ENCODE results near the gene PUSL1.

PUSL1 gene

GRCh38 chr1:1279028-1279427 lies 29.4 kb upstream of the PUSL1 start:
- no peak for DNase-seq (ENCODE audit: low read depth)

- no peak for DNase-seq (ENCODE audit: low read depth)
Observed at GRCh38 chr1:1280782-1281481, 27.5 kb upstream of the PUSL1 start.

GRCh38 chr1:1281533-1282321 lies 26.7 kb upstream of the PUSL1 start:
- no peak for DNase-seq (ENCODE audit: low read depth)

- no peak for DNase-seq (ENCODE audit: low read depth)
Observed at GRCh38 chr1:1282998-1283397, 25.4 kb upstream of the PUSL1 start.

- DNase-seq (ENCODE audit: low read depth) = no peak
Observed at GRCh38 chr1:1283821-1284220, 24.6 kb upstream of the PUSL1 start.

DNA sequence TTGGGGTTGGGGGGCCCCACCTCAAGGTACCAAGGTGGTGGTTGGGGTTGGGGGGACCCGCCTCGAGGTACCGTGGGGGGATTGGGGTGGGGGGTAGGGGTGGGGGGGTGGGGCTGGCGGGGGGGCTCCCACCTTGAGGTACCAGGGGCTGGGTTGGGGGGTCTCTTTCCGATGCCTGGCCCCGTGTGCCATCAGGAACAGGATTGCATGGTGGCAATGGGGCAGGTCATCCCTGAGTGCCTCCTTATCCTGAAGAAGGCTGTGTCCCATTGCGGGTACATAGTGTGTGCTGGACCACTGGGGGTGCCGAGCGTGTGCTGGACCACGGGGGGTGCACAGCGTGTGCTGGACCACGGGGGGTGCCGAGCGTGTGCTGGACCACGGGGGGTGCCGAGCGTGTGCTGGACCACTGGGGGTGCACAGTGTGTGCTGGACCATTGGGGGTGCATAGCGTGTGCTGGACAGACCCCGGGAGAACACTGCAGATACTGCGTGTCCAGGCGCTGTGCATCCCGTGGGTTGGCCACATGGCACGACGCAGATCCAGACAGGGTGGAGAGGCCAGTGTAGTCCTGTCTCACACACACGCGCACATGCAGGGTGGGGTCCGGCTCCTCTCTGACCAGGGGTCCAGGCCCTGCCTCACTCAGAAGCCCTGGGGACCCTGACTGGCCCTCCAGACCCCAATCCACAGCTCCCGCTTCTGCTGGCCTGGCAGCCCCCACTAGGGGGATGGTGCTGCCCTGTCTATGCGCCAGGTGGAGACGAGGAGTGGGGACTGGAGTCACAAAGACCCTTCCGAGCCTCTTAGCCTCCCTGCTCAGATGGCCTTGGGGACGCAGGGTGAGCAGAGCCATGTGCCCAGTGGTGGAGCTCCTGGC lies 23.9 kb upstream of the PUSL1 start:
- DNase-seq (ENCODE audit: low read depth) = no peak

DNA sequence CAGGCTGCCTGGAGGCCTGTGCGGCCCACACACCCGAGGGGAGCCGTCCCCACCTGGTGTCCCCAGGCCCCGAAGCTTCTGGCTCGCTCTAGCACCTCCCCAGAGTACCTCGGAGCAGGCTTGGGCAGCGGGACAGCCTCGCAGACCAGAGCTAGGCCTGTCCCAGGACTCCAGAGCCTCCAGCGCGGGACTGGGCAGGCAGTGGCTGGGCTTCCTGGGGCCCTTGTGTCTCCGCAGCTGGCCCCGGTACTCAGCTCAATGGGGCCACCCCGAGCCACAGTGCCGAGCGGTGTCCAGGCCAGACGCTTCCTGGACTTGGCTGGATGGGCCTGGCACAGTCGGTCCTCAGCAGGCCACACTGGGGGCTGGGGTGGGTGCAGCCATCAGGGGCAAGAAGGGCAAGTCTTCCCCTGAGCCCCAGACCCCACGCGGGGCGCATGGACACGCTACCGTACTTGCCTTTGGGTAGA lies 23.3 kb upstream of the PUSL1 start:
- DNase-seq (ENCODE audit: low read depth) = no peak

GRCh38 chr1:1285611-1286311 lies 22.6 kb upstream of the PUSL1 start:
- no peak for DNase-seq (ENCODE audit: low read depth)

DNA sequence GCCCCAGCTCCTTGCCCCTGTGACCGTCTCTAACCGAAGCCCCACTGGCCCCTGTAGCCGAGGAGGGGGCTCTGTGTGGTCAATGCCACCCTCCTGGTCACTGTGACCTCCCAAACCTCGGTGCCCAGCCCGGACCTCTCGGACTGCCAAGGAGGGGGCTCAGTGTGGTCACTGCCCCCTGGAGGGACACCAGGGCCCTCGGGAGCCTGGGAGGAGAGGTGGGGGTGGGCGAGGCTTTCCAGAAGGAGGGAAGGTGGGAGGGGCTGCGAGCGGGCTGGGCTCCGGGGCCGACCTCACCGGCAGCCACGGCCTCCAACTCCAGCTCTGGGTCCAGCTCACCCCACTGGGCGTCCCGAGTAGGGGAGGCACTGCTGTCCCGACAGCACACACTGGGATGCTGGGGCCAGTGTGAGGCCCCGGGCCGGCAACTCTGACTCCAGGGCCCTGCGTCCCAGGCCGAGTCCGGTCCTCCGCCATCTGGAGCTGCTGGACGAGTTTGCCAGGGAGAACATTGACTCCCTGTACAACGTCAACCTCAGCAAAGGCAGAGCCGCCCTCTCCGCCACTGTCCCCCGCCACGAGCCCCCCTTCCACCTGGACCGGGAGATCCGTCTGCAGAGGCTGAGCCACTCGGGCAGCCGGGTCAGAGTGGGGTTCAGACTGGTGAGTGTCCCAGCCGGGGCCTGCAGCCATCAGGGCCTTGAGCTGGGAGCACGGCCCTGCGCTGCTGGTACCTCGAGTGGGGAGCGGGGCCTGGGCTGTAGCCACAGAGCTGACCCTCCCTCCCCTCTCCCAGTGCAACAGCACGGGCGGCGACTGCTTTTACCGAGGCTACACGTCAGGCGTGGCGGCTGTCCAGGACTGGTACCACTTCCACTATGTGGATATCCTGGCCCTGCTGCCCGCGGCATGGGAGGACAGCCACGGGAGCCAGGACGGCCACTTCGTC lies 21.8 kb upstream of the PUSL1 start:
- no peak for DNase-seq (ENCODE audit: low read depth)

DNA sequence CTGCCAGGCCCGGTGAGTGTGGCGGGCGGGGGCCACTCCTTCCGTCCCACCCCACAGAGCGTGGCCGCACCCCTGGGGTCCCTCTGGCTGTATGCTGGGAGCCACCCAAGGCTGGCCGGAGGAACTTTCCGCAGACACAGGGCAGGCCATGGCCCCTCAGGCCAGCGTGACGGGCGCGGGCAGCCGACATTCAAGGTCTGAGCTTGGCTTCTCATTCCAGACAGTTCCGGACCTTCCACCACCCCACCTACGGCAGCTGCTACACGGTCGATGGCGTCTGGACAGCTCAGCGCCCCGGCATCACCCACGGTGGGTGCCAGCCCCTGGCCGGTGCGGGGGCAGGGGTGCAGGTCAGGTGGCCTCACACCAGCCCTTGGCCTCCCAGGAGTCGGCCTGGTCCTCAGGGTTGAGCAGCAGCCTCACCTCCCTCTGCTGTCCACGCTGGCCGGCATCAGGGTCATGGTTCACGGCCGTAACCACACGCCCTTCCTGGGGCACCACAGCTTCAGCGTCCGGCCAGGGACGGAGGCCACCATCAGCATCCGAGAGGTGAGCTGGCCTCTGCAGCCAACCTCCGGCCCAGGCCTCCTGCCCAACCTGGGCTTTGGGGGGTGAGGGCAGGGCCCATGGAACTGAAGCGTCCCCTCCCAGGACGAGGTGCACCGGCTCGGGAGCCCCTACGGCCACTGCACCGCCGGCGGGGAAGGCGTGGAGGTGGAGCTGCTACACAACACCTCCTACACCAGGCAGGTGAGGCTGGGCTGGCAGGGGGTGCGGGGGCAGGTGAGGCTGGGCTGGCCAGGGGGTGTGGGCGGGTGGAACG lies 20.9 kb upstream of the PUSL1 start:
- DNase-seq (ENCODE audit: low read depth) = no peak

DNA sequence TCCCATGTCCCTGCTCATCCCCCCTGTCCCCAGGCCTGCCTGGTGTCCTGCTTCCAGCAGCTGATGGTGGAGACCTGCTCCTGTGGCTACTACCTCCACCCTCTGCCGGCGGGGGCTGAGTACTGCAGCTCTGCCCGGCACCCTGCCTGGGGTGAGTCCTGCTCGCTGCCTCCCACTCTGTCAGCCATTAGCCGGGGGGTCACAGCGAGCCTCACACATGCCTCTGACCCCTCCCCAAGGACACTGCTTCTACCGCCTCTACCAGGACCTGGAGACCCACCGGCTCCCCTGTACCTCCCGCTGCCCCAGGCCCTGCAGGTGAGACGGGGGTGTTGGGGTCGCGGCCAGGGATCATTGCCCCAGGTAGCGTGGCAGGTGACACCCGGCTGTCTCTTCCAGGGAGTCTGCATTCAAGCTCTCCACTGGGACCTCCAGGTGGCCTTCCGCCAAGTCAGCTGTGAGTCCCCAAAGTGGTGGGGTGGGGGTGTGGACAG lies 18.1 kb upstream of the PUSL1 start:
- DNase-seq (ENCODE audit: low read depth) = no peak

DNA sequence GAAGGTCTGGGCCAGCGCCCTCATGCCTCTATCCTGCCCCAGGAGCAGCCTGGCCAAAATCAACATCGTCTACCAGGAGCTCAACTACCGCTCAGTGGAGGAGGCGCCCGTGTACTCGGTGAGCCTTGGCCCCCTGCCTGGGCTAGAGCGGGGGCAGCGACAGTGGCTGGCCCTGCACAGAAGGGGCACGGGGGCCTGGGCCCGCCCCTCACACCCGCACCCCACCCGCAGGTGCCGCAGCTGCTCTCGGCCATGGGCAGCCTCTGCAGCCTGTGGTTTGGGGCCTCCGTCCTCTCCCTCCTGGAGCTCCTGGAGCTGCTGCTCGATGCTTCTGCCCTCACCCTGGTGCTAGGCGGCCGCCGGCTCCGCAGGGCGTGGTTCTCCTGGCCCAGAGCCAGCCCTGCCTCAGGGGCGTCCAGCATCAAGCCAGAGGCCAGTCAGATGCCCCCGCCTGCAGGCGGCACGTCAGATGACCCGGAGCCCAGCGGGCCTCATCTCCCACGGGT lies 17.3 kb upstream of the PUSL1 start:
- DNase-seq (ENCODE audit: low read depth) = no peak

- DNase-seq (ENCODE audit: low read depth) = peak; percentile 41
Observed at GRCh38 chr1:1291548-1292441, 16.6 kb upstream of the PUSL1 start.

- DNase-seq (ENCODE audit: low read depth) = no peak
Observed at GRCh38 chr1:1292442-1292779, 16.0 kb upstream of the PUSL1 start.

- no peak for DNase-seq (ENCODE audit: low read depth)
Observed at GRCh38 chr1:1292851-1293250, 15.5 kb upstream of the PUSL1 start.

- no peak for DNase-seq (ENCODE audit: low read depth)
Observed at GRCh38 chr1:1293263-1294249, 14.8 kb upstream of the PUSL1 start.

DNA sequence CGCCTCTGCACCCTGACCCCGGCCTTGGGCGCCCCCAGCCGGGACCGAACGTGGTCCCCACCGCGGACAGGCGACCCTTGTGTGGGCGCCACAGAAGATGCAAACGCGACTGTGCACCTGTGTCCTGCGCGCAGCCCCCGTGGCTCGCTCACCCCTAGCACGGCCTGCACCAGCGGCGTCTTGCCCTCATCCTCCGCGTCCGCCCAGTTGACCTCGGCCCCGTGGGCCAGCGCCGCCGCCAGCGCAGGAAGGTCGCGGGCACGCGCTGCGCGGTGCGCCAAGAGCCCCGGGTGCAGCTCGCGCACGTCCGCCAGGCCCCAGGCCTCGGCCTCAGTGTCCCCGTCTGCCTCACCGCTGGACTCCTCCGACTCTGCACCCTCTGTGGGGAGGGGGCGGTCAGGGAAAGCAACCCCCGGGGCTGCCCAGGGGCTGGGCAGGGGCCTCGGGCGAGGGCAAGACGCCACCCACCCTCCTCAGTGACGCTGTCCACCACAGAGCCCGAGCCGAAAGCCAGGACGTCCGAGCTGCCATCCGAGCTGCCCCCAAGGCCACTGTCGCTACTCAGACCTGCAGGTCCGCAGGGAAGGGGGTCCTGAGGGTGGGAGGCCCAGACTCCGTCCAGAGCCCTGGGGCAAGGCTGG lies 14.0 kb upstream of the PUSL1 start:
- no peak for DNase-seq (ENCODE audit: low read depth)

Data from stimulated activated CD8-positive, alpha-beta memory T cell treated with anti-CD3 and anti-CD28 coated beads, Interleukin-12 subunit alpha, Interleukin-12 subunit beta, amount 100 ng/mL, for 4 hours (primary cell).